ENCODE measurements around the gene PGM2L1.

GRCh38 chr11:74318241-74318932, 79.8 kb downstream of the PGM2L1 start:
- no peak for TF ChIP-seq POLR2A (IDR thresholded peaks at IDR 0.05)
- no peak for TF ChIP-seq CTCF (IDR thresholded peaks at IDR 0.05)
